ENCODE results near the gene NFKBIZ.

GRCh38 chr3:101813817-101814440 lies 35.4 kb upstream of the NFKBIZ start:
- TF ChIP-seq CTCF (conservative IDR thresholded peaks at IDR 0.05; ENCODE audit: low read length) (peak; percentile 95), EZH2phosphoT487 (IDR thresholded peaks at IDR 0.05; ENCODE audit: borderline replicate concordance, low read depth, low read length) (no peak)
